Gastrocnemius medialis (tissue), 4 donors: ENCODE measurements around the gene VIT. TPM values are rescaled to one million over a fixed set of nuclear protein-coding genes. Genes with fewer than 3 reads are reported as not detected.
A peak's percentile ranks its signal among the peaks of the same experiment; 100 is the strongest.

Experiments
- ATAC-seq, 2 donors: fragments of 150-250 bp; one replicate each; pipeline ENCODE4 v1.9.1; 2016
- DNase-seq, 2 donors: peaks; one replicate each; pipeline ENCODE4 v3.0.0-alpha.2; 2019
- H3K27ac ChIP-seq, 4 donors: fragments of 200-600 bp; sonication (generic); 1 replicate in 1 of 4; 2 replicates in 3 of 4; pipeline ENCODE4 v1.5.1; 2016 to 2018; ENCODE audit warnings: mild to moderate bottlenecking in 2 of 4, moderate library complexity in 1 of 4
- H3K27me3 ChIP-seq, 3 donors: fragments of 200-600 bp; sonication (generic) in 2 of 3; 1 replicate in 1 of 3; 2 replicates in 2 of 3; pipeline versions ENCODE4 v1.5.1 to v1.6.0; 2016 to 2019; ENCODE audit warnings: mild to moderate bottlenecking in 1 of 3, moderate library complexity in 1 of 3
- H3K36me3 ChIP-seq, 2 donors: fragments of 200-600 bp; sonication (generic) in 1 of 2; one replicate each; pipeline ENCODE4 v1.5.1; 2017 to 2018
- H3K4me1 ChIP-seq, 2 donors: fragments of 200-600 bp; sonication (generic) in 1 of 2; one replicate each; pipeline ENCODE4 v1.5.1; 2016 to 2017; ENCODE audit warnings: mild to moderate bottlenecking in 2 of 2
- H3K4me3 ChIP-seq, 4 donors: fragments of 200-600 bp; sonication (generic) in 3 of 4; 1 replicate in 1 of 4; 2 replicates in 3 of 4; pipeline ENCODE4 v1.5.1; 2016 to 2019; ENCODE audit warnings: mild to moderate bottlenecking in 2 of 4
- H3K9me3 ChIP-seq, 3 donors: fragments of 200-600 bp; sonication (generic) in 2 of 3; 1 replicate in 1 of 3; 2 replicates in 2 of 3; pipeline ENCODE4 v1.5.1; 2016 to 2019
- CTCF ChIP-seq, 5 experiments: fragments of 450-650 bp in 3 of 5; fragments of 200-600 bp in 2 of 5; sonication (generic) in 2 of 5; IDR thresholded peaks in 4 of 5; conservative IDR thresholded peaks in 1 of 5; 1 replicate in 4 of 5; 2 replicates in 1 of 5; pipeline ENCODE4 v1.5.1; 2016 to 2019; ENCODE audit warnings: antibody characterized with exemption in 5 of 5, mild to moderate bottlenecking in 3 of 5, moderate library complexity in 3 of 5
- POLR2A ChIP-seq, 2 donors: fragments of 450-650 bp; IDR thresholded peaks; one replicate each; pipeline ENCODE4 v1.6.1; 2017; ENCODE audit warnings: antibody characterized with exemption in 2 of 2, mild to moderate bottlenecking in 2 of 2, moderate library complexity in 2 of 2
- in situ Hi-C, 4 donors: fragments of 200-750 bp; cut with MboI; loops; one replicate each; pipeline versions ENCODE4 v1.15.0 to v1.8.0; 2017; ENCODE audit warnings: low sequenced_read_pairs in 4 of 4
- intact Hi-C: fragments of 100-400 bp; cut with DNase I; formaldehyde crosslinking; loops from one replicate; pipeline ENCODE4 v1.15.1; 2023; ENCODE audit warnings: low total_unique reads
- total RNA-seq, 4 donors: library from RNA; depleted of rRNA; stranded (reverse); fragments of >200 nt; gene quantifications; one replicate each; pipeline versions ENCODE4 v1.1.0 to v1.2.3, GENCODE V29; 2016

Gene VIT
- total RNA-seq, 4 donors from 2014 or later, result 14.4 to 27.3 (median 17.6) TPM

GRCh38 chr2:36777788-36778187 is 81.3 kb downstream of the VIT start:
- intact Hi-C loops (no loop called here), in situ Hi-C loops (no loop called here)
- TF ChIP-seq POLR2A (IDR thresholded peaks at IDR 0.05) (no peak), CTCF (IDR thresholded peaks at IDR 0.05 in 4 of 5, conservative IDR thresholded peaks at IDR 0.05 in 1 of 5) (no peak)
- Histone ChIP-seq H3K9me3 (no peaks in the 10 kb centered on the region), H3K4me3 (no peak overlapping the region), H3K27me3 (no peaks in the 10 kb centered on the region), H3K4me1 (no peaks in the 10 kb centered on the region), H3K36me3 (no peaks in the 10 kb centered on the region), H3K27ac (no peak overlapping the region)
- no peak for ATAC-seq
- DNase-seq, result no peak

DNA sequence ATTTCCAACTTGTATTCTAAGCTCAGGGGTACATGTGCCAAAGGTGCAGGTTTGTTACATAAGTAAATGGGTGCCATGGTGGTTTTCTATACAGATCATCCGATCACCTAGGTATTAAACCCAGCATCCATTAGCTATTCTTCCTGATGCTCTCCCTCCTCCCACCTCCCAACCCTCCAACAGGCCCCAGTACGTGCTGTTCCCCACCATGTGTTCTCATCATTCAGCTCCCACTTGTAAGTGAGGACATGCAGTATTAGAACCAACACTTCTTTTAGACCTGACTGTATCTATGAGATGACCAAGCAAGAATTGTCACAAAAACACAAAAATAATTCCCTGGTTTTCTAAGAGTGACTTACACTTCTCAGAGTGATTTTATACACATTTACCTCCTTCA is 83.0 kb downstream of the VIT start:
- TF ChIP-seq CTCF (IDR thresholded peaks at IDR 0.05 in 4 of 5, conservative IDR thresholded peaks at IDR 0.05 in 1 of 5), result no peak
- TF ChIP-seq POLR2A (IDR thresholded peaks at IDR 0.05), result no peak
- no peak overlapping the region for H3K27ac ChIP-seq
- H3K4me3 ChIP-seq, result no peak overlapping the region
- no peaks in the 10 kb centered on the region for H3K36me3 ChIP-seq
- intact Hi-C loops, result no loop called here
- H3K4me1 ChIP-seq, result no peaks in the 10 kb centered on the region
- ATAC-seq, result no peak
- DNase-seq, result no peak
- H3K9me3 ChIP-seq, result no peaks in the 10 kb centered on the region
- in situ Hi-C loops, result no loop called here
- no peaks in the 10 kb centered on the region for H3K27me3 ChIP-seq

- in situ Hi-C loops (loop anchor here in 1 of 4 donors (10.0 kb wide), 1 partner anchor 86 kb away; the partner anchor contains the start of gene VIT), intact Hi-C loops (loop anchor here (5.0 to 10.0 kb wide), 2 partner anchors 83 to 224 kb away; partner anchors contain the start of gene VIT)
- H3K4me3 ChIP-seq, result no peak overlapping the region
- TF ChIP-seq CTCF (IDR thresholded peaks at IDR 0.05 in 4 of 5, conservative IDR thresholded peaks at IDR 0.05 in 1 of 5), result peak; percentile 51 to 81 (median 69)
- no peak for TF ChIP-seq POLR2A (IDR thresholded peaks at IDR 0.05)
- H3K4me1 ChIP-seq, result no peaks in the 10 kb centered on the region
- no peaks in the 10 kb centered on the region for H3K36me3 ChIP-seq
- H3K9me3 ChIP-seq, result no peaks in the 10 kb centered on the region
- peak; percentile 47 to 59 for ATAC-seq
- H3K27me3 ChIP-seq, result no peaks in the 10 kb centered on the region
- H3K27ac ChIP-seq, result no peak overlapping the region
- no peak for DNase-seq
Measured at GRCh38 chr2:36780231-36780839, 83.8 kb downstream of the VIT start.

DNA sequence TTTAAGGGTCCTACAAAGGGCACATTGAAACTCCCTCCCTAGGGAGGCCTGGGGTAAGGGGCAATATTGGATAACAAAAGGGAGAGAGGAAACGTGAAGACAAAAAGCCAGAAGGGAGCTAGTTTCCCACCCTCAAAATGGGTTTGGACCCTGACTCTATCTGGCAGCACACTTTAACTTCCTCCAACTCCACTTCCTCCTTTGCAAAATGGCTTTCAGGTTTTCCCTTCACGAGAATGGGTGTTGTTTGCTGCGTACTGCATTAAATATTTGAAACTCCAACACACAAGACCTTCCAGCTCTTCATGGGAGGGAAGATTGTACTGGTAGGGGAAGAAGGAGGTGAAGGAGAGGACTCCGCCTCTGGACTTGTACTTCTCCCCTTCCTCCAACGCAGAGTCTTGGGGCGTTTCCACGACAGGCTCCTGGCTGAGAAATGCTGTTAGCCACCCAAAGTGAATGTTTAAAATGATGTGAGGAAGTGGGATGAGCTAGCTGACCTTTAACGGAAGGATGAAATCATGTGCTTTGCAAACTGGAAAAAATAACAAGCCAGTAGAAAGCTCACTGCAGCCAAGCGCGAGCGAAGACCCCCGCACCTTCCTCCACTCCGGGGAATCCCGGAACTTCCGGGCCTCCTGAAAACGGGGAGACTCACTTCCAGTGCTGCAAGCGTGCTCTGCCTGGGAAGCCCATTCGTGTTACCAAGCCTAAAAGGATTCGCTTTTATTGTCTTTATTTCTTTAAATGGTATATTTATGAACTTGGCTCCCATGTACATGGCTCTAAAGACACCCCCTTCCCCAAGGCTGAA is 85.6 kb downstream of the VIT start:
- no peak overlapping the region for H3K27ac ChIP-seq
- no peaks in the 10 kb centered on the region for H3K27me3 ChIP-seq
- no peak for ATAC-seq
- in situ Hi-C loops (loop anchor here in 1 of 4 donors (10.0 kb wide), 1 partner anchor 87 kb away; the partner anchor contains the start of gene VIT), intact Hi-C loops (loop anchor here (5.0 to 10.0 kb wide), 2 partner anchors 85 to 223 kb away; partner anchors contain the start of gene VIT)
- H3K9me3 ChIP-seq, result no peaks in the 10 kb centered on the region
- H3K36me3 ChIP-seq, result no peaks in the 10 kb centered on the region
- H3K4me1 ChIP-seq, result no peaks in the 10 kb centered on the region
- no peak overlapping the region for H3K4me3 ChIP-seq
- no peak for DNase-seq
- no peak for TF ChIP-seq CTCF (IDR thresholded peaks at IDR 0.05 in 4 of 5, conservative IDR thresholded peaks at IDR 0.05 in 1 of 5)
- TF ChIP-seq POLR2A (IDR thresholded peaks at IDR 0.05), result no peak
